NT2/D1 (cell line): Measurements from ENCODE around the gene AUH.

Source experiments
- DNase-seq: peaks from one replicate; pipeline ENCODE4 v3.0.0-alpha.2; 2011; ENCODE audit warnings: low read depth, low spot score
- H3K27me3 ChIP-seq: 2 replicates; pipeline ENCODE4 v1.6.0; 2011; ENCODE audit warnings: mild to moderate bottlenecking; ENCODE audit not compliant: insufficient read length, insufficient read depth
- H3K36me3 ChIP-seq: 2 replicates; pipeline ENCODE4 v1.6.1; 2011; ENCODE audit warnings: mild to moderate bottlenecking, low read length, mixed read lengths; ENCODE audit not compliant: insufficient read depth, insufficient read length
- H3K4me1 ChIP-seq: 2 replicates; pipeline ENCODE4 v1.5.1; 2011; ENCODE audit not compliant: insufficient read depth, insufficient read length
- H3K4me3 ChIP-seq: 2 replicates; pipeline ENCODE4 v1.5.1; 2011; ENCODE audit warnings: low read depth; ENCODE audit not compliant: insufficient read length
- H3K9ac ChIP-seq: 2 replicates; pipeline ENCODE4 v1.6.0; 2011; ENCODE audit warnings: low read depth; ENCODE audit not compliant: insufficient read length
- H3K9me3 ChIP-seq: 2 replicates; pipeline ENCODE4 v1.5.1; 2011; ENCODE audit warnings: mild to moderate bottlenecking, low read length; ENCODE audit not compliant: insufficient read depth
- SUZ12 ChIP-seq: IDR thresholded peaks from 2 replicates; pipeline ENCODE4 v1.6.1; 2011; ENCODE audit not compliant: insufficient read length, insufficient read depth; ENCODE audit errors: extremely low read depth
- YY1 ChIP-seq: IDR thresholded peaks from 2 replicates; pipeline ENCODE4 v1.6.1; 2011; ENCODE audit not compliant: insufficient read length, insufficient read depth
- ZNF274 ChIP-seq: IDR thresholded peaks from 2 replicates; pipeline ENCODE4 v1.6.1; 2011; ENCODE audit warnings: mild to moderate bottlenecking, low read depth, low read length

Gene AUH

DNA sequence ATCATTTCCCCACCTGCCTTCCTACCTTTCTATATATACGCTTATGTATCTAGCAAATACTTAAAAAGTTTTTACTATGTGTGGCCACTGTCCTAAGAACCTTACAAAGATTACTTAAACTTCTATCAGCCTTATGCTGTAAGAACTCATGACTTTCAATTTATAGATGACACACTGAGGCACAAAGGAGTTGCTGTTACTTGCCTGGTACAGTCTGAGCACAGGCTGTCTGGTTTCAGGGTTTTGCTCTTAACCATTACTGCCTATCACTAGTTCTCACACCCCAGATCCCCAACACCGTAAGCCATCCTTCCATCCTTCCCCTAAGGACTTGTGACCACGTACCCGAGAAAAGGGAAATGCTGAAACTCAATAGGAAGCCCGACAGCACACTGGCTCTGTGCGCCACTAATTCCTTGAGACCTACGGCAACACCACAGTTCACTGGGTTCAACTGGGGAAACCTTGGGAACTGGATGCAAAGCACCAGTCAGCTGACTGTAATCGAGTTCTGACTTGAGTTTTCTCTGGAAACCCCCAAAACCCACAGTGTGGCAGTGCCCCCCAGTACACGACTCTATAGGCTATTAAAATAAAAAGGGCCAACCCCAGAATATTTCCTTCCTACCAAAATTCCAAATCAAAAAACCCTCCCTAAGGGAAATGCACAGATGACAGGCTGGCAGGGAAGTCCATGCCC lies 56.0 kb downstream of the AUH start:
- TF ChIP-seq ZNF274 (no peak), SUZ12 (no peak), YY1 (no peak)
- Histone ChIP-seq H3K36me3 (peaks cover 5% of the 10 kb centered on the region), H3K4me1 (no peaks in the 10 kb centered on the region), H3K9ac (no peak overlapping the region), H3K27me3 (no peaks in the 10 kb centered on the region), H3K4me3 (no peak overlapping the region), H3K9me3 (no peaks in the 10 kb centered on the region)
- DNase-seq = no peak

DNA sequence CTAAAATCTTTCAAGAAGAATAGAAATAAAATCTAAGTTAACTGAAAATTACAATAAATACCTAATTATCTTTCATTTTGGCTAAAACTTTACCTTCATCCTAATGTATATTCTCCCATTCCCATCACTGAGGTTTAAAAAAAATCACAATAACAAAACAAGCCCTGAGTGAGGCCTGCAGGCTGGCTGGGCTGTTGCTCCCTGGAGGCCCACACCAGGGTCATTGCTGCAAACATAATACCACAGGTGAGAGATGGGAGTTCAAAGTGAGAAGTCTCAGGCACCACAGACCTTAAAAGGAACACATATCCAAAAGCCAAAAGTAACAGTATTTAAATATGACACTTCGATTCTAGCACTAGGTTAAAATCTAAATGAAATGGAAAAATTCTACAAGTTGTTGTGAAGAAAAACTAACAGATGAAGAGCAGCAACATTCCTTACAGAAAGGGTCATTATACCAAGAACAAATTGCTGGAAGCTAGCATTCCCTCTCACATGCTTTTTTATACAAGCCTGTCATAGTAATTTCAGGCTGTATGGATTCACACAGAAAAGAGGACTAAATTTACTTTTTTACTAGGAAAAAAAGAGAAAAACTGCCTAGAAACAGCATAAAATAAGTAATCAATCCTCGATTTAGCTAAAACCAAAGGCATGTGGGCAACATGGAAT lies 57.8 kb downstream of the AUH start:
- Histone ChIP-seq H3K9ac (no peak overlapping the region), H3K36me3 (peaks cover 5% of the 10 kb centered on the region), H3K4me1 (no peaks in the 10 kb centered on the region), H3K4me3 (no peak overlapping the region), H3K9me3 (no peaks in the 10 kb centered on the region), H3K27me3 (no peaks in the 10 kb centered on the region)
- TF ChIP-seq ZNF274 = no peak
- no peak for TF ChIP-seq SUZ12
- TF ChIP-seq YY1 = no peak
- DNase-seq = no peak

- no peak for TF ChIP-seq SUZ12
- no peak for TF ChIP-seq ZNF274
- no peak for TF ChIP-seq YY1
- no peaks in the 10 kb centered on the region for H3K4me1 ChIP-seq
- H3K36me3 ChIP-seq = peaks cover 5% of the 10 kb centered on the region
- no peak overlapping the region for H3K4me3 ChIP-seq
- DNase-seq = no peak
- no peak overlapping the region for H3K9ac ChIP-seq
- no peaks in the 10 kb centered on the region for H3K27me3 ChIP-seq
- H3K9me3 ChIP-seq = no peaks in the 10 kb centered on the region
Observed at GRCh38 chr9:91302831-91303230, 58.9 kb downstream of the AUH start.

- peaks cover 8% of the 10 kb centered on the region for H3K36me3 ChIP-seq
- H3K9ac ChIP-seq = no peak overlapping the region
- no peak overlapping the region for H3K4me3 ChIP-seq
- DNase-seq = no peak
- no peaks in the 10 kb centered on the region for H3K27me3 ChIP-seq
- TF ChIP-seq YY1 (no peak), ZNF274 (no peak), SUZ12 (no peak)
- no peaks in the 10 kb centered on the region for H3K9me3 ChIP-seq
- H3K4me1 ChIP-seq = no peaks in the 10 kb centered on the region
Observed at GRCh38 chr9:91301161-91301560, 60.6 kb downstream of the AUH start.

DNA sequence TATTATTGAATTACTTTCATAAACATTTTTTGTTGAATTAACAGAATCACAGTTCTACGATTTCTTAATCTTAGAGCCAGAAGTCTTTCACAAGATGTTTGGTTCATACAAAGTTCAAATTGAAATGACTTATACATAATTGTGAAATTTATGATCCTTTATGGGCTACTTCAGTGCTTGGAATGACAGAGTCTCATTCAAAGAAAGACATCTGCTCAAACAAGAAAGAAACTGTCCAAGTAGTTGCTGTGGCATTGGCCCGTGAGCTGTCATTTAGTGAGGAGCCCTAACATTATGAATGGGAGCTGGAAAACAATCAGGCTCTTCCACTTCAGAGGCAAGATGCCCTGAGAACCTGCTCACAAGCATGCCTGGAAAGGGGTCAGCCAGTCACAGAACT lies 63.4 kb downstream of the AUH start:
- Histone ChIP-seq H3K4me1 (no peaks in the 10 kb centered on the region), H3K4me3 (no peak overlapping the region), H3K27me3 (no peaks in the 10 kb centered on the region), H3K36me3 (peaks cover 32% of the 10 kb centered on the region), H3K9me3 (no peaks in the 10 kb centered on the region), H3K9ac (no peak overlapping the region)
- DNase-seq = no peak
- TF ChIP-seq ZNF274 (no peak), SUZ12 (no peak), YY1 (no peak)

- Histone ChIP-seq H3K9me3 (no peaks in the 10 kb centered on the region), H3K4me3 (no peak overlapping the region), H3K9ac (no peak overlapping the region), H3K36me3 (peaks cover 40% of the 10 kb centered on the region), H3K4me1 (no peaks in the 10 kb centered on the region), H3K27me3 (no peaks in the 10 kb centered on the region)
- TF ChIP-seq SUZ12 (no peak), ZNF274 (no peak), YY1 (no peak)
- no peak for DNase-seq
Observed at GRCh38 chr9:91297306-91297705, 64.4 kb downstream of the AUH start.

- no peak for DNase-seq
- TF ChIP-seq YY1 (no peak), SUZ12 (no peak)
- no peak overlapping the region for H3K4me3 ChIP-seq
- H3K36me3 ChIP-seq = peaks cover 45% of the 10 kb centered on the region
- H3K27me3 ChIP-seq = no peaks in the 10 kb centered on the region
- no peaks in the 10 kb centered on the region for H3K4me1 ChIP-seq
- H3K9ac ChIP-seq = no peak overlapping the region
- no peaks in the 10 kb centered on the region for H3K9me3 ChIP-seq
Observed at GRCh38 chr9:91296354-91296753, 65.4 kb downstream of the AUH start.
